NCI-H226 (cell line): ENCODE data around the gene CTNNA2.

ENCODE experiments used
- DNase-seq: peaks from one replicate; pipeline ENCODE4 v3.0.0-alpha.2; 2015

The CTNNA2 gene

DNA sequence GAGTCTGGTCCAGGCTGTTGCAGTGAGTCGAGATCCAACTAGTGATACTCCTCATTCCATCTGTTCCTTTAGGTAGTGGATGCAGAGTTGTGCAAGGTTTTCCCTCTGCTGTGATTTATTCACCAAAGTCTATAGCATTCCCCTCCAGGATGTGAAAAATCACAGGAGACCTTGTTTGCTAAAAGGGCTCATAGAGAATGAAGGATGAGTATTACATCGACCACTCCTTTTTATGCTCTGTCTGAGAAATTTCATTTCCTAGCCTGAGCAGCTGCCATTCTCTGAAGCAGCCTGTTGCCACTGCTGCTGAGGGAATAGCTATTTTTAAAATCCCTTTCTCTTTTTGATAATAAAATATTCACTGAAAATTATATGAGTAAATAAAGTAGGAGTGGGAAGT lies 925.8 kb downstream of the CTNNA2 start:
- no peak for DNase-seq

GRCh38 chr2:80454628-80455027 lies 941.8 kb downstream of the CTNNA2 start:
- no peak for DNase-seq

DNA sequence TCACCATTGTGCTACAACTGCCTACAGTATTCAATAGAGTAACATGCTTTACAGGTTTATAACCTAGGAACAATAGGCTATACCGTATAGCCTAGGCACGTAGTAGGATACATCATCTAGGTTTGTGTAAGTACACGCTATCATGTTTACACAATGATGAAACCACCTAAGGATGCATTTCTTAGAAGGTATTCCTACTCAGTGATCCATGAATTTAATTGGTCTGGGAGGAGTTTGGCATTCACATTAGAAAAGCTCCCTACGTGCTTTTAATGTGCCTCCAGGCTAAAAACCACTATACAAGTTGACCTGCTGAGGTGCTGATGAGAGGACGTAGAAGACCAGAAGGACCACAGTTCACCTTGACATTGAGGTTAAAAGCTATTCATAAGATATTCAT lies 946.2 kb downstream of the CTNNA2 start:
- DNase-seq, result no peak

DNA sequence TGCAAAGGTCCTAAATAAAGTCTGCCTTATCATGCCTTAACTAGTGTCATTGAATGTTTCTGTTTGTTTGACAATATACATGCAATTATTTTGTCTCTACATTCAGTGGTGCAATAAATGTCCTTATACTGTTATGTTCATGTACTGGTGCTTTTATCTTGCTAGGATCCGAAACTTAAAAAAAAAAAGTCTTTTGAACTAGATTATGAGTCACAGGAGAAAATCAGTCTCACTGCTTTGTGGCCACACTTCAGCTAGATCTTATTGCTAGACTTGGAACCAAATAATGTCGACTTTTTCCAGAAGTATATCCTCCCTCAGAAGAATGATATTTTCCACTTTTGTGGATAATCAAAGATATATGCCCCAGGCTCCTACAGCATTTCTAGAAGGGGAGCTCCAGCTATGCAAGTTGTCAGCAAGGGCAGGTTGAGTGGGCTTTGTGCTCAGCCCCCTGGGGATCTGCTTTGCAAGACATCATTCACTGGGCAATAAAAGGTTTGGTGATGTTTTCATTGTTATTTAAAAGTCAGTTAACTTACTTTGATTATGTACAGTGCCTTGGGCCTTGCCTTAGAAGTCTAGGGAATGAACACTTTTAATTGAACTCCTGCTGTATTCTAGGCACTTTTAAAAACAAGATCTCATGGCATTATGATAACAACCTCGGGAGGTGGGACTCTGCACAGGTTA lies 948.8 kb downstream of the CTNNA2 start:
- no peak for DNase-seq

DNA sequence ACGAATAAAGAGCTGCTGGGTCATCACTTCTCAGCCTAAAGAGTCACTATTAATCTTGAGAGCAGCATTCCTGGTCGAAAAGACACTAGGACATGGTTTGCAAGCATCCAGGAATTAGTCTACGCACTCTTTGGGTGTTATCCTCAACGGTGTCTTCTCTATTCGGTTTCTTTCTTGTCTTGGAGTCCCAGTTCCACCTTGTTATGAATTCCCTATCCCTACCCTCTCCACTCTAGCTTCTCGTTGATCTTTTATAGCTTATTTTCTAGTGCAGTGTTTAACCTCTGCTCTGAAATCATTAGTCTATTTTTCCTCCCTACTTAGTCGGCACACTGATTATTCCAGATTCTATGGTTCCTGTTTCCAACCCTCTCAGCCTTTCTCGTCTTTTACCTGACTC lies 949.8 kb downstream of the CTNNA2 start:
- DNase-seq, result no peak

GRCh38 chr2:80464275-80464674 lies 951.4 kb downstream of the CTNNA2 start:
- no peak for DNase-seq

- DNase-seq, result no peak
Measured at GRCh38 chr2:80467262-80467811, 954.5 kb downstream of the CTNNA2 start.

DNA sequence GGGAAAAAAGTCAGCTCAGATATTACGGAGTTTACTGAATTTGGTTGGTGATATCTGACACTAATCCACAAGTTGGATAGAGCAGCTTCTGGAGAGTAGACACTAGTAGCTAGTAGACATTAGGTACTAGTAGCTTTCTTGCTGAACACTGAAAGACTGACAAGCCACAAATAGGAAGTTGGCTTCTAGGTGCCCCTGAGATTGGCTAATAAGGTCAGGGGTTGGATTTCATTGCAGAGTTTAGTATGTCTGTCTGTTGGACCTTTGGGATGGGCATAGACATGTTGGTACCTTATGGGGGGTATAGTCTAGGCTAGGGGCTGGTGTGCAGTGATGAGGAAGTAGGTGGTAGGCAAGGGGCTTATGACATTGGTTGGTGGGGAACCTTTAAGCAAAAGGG lies 956.6 kb downstream of the CTNNA2 start:
- no peak for DNase-seq

DNA sequence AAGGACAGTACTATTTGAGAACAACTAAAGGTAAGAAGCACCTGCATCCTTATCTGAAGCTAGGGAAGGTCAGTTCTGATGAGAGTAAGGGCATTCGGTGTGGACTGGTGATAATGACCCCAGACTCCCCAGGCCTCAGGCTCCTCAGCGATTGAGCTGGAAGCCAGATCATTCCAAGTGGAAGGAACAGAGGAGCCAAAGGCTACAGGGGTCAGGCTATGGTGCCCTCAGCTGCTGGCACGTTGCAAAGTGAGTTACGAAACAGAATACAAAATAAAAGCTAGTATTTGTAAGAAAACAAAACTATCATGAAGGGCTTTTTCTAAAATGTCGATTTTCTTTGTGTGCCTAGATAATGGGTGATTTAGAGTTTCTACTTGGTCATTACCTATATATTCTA lies 960.2 kb downstream of the CTNNA2 start:
- no peak for DNase-seq

GRCh38 chr2:80473796-80474195 lies 960.9 kb downstream of the CTNNA2 start:
- no peak for DNase-seq

GRCh38 chr2:80475970-80476369 lies 963.1 kb downstream of the CTNNA2 start:
- DNase-seq, result no peak

GRCh38 chr2:80476535-80477117 lies 963.8 kb downstream of the CTNNA2 start:
- no peak for DNase-seq

- DNase-seq, result no peak
Measured at GRCh38 chr2:80482276-80482675, 969.4 kb downstream of the CTNNA2 start.

DNA sequence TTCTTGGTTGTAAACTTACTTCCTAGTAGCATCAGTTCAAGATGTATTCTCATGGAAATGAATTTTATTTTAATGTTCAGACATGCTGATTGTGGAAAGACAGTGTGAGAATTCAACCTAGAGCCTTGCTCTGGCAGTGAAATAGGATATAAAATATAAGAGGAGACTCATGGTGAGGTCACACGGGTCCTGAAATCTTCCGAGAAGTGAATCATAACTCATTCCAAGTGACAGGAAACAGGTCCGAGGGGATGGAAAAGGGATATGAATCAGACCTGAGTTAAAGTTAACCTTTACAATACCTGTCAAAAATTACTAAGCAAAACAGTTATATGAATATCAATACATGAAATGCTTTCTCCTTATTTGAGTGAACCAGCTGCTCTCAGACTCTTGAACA lies 976.9 kb downstream of the CTNNA2 start:
- DNase-seq, result no peak

DNA sequence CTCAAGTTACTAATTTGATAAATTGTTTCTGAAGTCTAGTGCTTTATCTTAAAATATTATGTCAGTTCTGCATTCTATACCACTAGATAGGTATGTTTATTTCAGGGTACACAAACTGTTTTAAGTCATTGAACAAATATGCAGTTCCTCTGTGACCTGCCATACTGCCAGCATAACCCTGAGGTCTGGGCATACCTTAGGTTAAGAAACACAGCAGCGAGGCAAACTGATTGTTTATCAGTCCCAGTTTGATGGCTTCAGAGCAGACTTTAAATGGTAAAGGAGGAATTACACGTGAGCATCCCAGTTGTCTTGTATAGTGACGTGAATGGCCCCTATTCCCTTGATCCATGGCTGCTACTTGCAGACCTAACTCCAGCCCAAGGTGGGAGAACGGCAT lies 978.1 kb downstream of the CTNNA2 start:
- no peak for DNase-seq

- DNase-seq, result no peak
Measured at GRCh38 chr2:80496346-80496745, 983.5 kb downstream of the CTNNA2 start.

DNA sequence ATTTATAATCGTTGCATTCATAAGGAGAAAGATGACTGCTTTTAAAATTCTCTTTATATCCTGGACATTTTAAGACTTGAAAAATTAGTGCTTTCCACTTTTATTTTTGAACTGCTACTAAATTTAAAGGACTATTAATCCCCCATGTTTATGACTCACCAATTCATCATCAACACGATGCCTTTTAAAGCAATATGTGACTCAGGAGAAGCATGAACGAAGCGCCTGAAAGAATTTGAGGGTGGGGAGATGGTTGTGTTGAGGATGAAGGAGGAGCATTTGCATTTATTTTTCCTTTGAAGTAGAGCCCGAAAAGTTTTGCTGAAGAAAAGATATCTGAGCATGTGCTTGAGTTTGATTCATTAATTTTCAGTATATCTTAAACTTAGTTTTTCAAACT lies 983.9 kb downstream of the CTNNA2 start:
- DNase-seq, result no peak

- DNase-seq, result no peak
Measured at GRCh38 chr2:80499095-80499494, 986.2 kb downstream of the CTNNA2 start.

GRCh38 chr2:80501874-80502624 lies 989.2 kb downstream of the CTNNA2 start:
- DNase-seq, result no peak

DNA sequence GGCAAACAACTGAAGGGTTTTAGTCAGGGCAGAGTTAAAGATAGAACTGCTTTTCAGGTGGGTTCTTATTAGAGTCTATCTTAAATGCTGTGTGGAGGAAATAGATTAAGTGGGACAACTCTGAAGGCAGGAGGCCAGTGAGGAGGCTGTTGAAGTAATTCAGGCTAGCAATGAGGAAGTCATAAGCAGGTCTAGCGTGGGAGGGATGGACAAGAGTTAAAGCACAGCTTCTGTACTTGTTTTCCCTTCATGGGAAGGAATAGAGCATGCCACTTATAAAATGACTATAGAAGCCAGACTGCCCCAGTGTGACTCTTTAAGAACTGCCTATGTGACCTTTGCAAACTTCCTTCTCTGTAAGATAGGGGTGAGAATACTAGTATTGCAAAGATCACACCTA lies 993.7 kb downstream of the CTNNA2 start:
- no peak for DNase-seq

GRCh38 chr2:80510716-80511115 lies 997.9 kb downstream of the CTNNA2 start:
- DNase-seq, result no peak

- no peak for DNase-seq
Measured at GRCh38 chr2:80515964-80516363, 1003.1 kb downstream of the CTNNA2 start.

GRCh38 chr2:80517316-80517715 lies 1004.5 kb downstream of the CTNNA2 start:
- DNase-seq, result no peak

DNA sequence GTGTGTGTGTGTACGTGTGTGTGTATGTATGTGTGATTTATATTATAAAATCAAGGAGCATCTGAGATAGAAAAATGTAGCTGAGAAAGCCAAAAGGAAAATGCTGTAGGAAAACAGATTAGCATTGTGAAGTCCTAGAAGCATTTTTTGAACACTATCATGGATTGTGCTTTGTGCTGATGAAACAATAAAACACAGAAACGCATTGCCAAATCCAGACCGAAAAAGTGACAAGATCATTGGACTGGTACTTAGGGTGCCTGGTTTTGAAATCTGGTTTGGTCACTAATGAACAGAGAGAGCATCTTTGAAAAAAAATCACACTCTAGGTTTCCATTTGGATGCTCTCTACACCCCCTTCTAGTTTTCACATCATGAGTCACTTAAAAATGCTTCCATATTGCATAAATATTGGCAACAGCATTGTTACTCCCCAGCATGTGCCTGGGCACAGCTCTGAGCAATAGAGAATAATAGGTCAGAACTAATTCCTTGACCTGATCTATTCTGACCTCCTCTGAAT lies 1006.3 kb downstream of the CTNNA2 start:
- DNase-seq, result no peak
